GM12892 (cell line): Measurements from ENCODE around the gene GRAP.

Experiments
- POLR2A ChIP-seq: IDR thresholded peaks from 2 replicates; pipeline ENCODE4 v1.6.1; 2011; ENCODE audit warnings: low read depth, low read length, control low read depth
- POLR2AphosphoS5 ChIP-seq: IDR thresholded peaks from 2 replicates; pipeline ENCODE4 v1.6.1; 2011; ENCODE audit warnings: low read depth, low read length, control low read depth

- TF ChIP-seq POLR2A: no peak
- no peak for TF ChIP-seq POLR2AphosphoS5
Measured at GRCh38 chr17:18987862-18988545, 58.8 kb downstream of the GRAP start.
